ENCODE data around the gene MGAT3. TPM values are rescaled to one million over a fixed set of nuclear protein-coding genes. Genes with fewer than 3 reads are reported as not detected.

MGAT3 gene
- total RNA-seq, 1 experiment from 2014 or later: 0.20 TPM

DNA sequence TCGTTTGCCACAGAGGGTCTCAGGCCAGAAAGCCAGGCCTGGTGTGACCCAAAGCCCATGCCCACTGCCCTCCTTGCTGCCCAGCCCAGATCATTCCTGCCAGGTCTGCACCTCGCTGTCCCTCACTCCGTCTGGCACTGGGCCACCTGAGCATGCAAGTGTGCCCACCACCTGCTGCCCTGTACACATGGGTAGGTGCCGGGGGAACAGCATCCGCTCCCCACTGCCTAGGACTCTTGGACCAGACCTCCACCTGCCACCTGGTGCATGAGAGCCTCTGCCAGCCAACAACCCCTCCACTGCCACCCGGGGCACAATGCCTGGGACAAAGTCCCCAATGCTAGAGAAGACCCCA, 12.5 kb downstream of the MGAT3 start:
- Histone ChIP-seq H3K79me2 (ENCODE audit: insufficient read depth, low read length) (no peaks in the 10 kb centered on the region), H3K36me3 (ENCODE audit: control insufficient read depth in 1 of 2, insufficient read depth in 2 of 2, low read length in 2 of 2) (no peaks in the 10 kb centered on the region), H3K4me3 (replicated peaks in 1 of 2; ENCODE audit: low read depth in 1 of 2, low read length in 2 of 2) (no peak overlapping the region), H3K9me2 (ENCODE audit: insufficient read depth) (no peaks in the 10 kb centered on the region), H3K4me2 (ENCODE audit: low read length) (no peak overlapping the region), H3K9ac (ENCODE audit: low read length) (no peak overlapping the region), H3K9me3 (ENCODE audit: control insufficient read depth in 1 of 2, insufficient read depth in 1 of 2, low read depth in 1 of 2, low read length in 2 of 2) (no peaks in the 10 kb centered on the region), H2AFZ (ENCODE audit: low read depth, low read length, poor library complexity, severe bottlenecking) (no peak overlapping the region), H3K4me1 (ENCODE audit: control insufficient read depth in 1 of 2, insufficient read depth in 2 of 2, low read length in 2 of 2) (peaks cover 0 to 13% of the 10 kb centered on the region in 2 experiments; a peak in 1 of 4 replicates), H3K27me3 (ENCODE audit: insufficient read depth, low read length) (no peaks in the 10 kb centered on the region), H3K27ac (ENCODE audit: low read depth, low read length) (no peak overlapping the region), H4K20me1 (ENCODE audit: insufficient read depth) (no peaks in the 10 kb centered on the region)
- DNase-seq (ENCODE audit: low read depth, low spot score) (no peak), ATAC-seq (no peak)
- ChIA-PET POLR2A (no interaction called here), CTCF (no interaction called here), RAD21 (ENCODE audit: low non-redundant PET in 1 of 2, low total read pairs in 2 of 2, uncharacterized antibody in 2 of 2, unreplicated experiment in 2 of 2) (no interaction called here)
- TF ChIP-seq, protein P1, sequence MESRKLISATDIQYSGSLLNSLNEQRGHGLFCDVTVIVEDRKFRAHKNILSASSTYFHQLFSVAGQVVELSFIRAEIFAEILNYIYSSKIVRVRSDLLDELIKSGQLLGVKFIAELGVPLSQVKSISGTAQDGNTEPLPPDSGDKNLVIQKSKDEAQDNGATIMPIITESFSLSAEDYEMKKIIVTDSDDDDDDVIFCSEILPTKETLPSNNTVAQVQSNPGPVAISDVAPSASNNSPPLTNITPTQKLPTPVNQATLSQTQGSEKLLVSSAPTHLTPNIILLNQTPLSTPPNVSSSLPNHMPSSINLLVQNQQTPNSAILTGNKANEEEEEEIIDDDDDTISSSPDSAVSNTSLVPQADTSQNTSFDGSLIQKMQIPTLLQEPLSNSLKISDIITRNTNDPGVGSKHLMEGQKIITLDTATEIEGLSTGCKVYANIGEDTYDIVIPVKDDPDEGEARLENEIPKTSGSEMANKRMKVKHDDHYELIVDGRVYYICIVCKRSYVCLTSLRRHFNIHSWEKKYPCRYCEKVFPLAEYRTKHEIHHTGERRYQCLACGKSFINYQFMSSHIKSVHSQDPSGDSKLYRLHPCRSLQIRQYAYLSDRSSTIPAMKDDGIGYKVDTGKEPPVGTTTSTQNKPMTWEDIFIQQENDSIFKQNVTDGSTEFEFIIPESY (IDR thresholded peaks at IDR 0.05; ENCODE audit: extremely low read depth, insufficient replicate concordance, low read length): no peak
- TF ChIP-seq ELF1 (IDR thresholded peaks at IDR 0.05; ENCODE audit: borderline replicate concordance, low read depth): no peak
- no peak for TF ChIP-seq ZFX (IDR thresholded peaks at IDR 0.05)
- no peak for TF ChIP-seq YY1 (IDR thresholded peaks at IDR 0.05; ENCODE audit: extremely low read depth, insufficient replicate concordance, low read depth, low read length)
- TF ChIP-seq, protein P2, sequence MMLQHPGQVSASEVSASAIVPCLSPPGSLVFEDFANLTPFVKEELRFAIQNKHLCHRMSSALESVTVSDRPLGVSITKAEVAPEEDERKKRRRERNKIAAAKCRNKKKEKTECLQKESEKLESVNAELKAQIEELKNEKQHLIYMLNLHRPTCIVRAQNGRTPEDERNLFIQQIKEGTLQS (IDR thresholded peaks at IDR 0.05): no peak
- TF ChIP-seq EZH2phosphoT487 (IDR thresholded peaks at IDR 0.05; ENCODE audit: borderline replicate concordance): no peak
- TF ChIP-seq, protein P3, sequence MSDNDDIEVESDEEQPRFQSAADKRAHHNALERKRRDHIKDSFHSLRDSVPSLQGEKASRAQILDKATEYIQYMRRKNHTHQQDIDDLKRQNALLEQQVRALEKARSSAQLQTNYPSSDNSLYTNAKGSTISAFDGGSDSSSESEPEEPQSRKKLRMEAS (IDR thresholded peaks at IDR 0.05): no peak
- TF ChIP-seq RAD21 (IDR thresholded peaks at IDR 0.05; ENCODE audit: low read depth): no peak
- TF ChIP-seq EZH2 (IDR thresholded peaks at IDR 0.05): no peak
- no peak for TF ChIP-seq EGR1 (IDR thresholded peaks at IDR 0.05; ENCODE audit: low read depth)
- TF ChIP-seq, protein P4, sequence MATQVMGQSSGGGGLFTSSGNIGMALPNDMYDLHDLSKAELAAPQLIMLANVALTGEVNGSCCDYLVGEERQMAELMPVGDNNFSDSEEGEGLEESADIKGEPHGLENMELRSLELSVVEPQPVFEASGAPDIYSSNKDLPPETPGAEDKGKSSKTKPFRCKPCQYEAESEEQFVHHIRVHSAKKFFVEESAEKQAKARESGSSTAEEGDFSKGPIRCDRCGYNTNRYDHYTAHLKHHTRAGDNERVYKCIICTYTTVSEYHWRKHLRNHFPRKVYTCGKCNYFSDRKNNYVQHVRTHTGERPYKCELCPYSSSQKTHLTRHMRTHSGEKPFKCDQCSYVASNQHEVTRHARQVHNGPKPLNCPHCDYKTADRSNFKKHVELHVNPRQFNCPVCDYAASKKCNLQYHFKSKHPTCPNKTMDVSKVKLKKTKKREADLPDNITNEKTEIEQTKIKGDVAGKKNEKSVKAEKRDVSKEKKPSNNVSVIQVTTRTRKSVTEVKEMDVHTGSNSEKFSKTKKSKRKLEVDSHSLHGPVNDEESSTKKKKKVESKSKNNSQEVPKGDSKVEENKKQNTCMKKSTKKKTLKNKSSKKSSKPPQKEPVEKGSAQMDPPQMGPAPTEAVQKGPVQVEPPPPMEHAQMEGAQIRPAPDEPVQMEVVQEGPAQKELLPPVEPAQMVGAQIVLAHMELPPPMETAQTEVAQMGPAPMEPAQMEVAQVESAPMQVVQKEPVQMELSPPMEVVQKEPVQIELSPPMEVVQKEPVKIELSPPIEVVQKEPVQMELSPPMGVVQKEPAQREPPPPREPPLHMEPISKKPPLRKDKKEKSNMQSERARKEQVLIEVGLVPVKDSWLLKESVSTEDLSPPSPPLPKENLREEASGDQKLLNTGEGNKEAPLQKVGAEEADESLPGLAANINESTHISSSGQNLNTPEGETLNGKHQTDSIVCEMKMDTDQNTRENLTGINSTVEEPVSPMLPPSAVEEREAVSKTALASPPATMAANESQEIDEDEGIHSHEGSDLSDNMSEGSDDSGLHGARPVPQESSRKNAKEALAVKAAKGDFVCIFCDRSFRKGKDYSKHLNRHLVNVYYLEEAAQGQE (IDR thresholded peaks at IDR 0.05; ENCODE audit: low read depth): no peak
- TF ChIP-seq FOSL1 (IDR thresholded peaks at IDR 0.05; ENCODE audit: low read depth): no peak
- TF ChIP-seq CBX3 (IDR thresholded peaks at IDR 0.05; ENCODE audit: low read depth): no peak
- no TSS peak for BruUV-seq (replicated peaks)
- intact Hi-C loops (cut with micrococcal nuclease): no loop called here

Data from HCT116 (cell line).